SKM-1 (cell line): ENCODE measurements around the gene SEPTIN14.
"Not testable (repeated sequence)": the region's sequence is repeated elsewhere in the genome, so short reads cannot be mapped to it uniquely, and the experiment has no call there.

Experiments used
- DNase-seq: peaks from one replicate; lab custom pipeline; 2025; ENCODE audit not compliant: unreplicated experiment; lab: John Stamatoyannopoulos, UW

The SEPTIN14 gene

DNA sequence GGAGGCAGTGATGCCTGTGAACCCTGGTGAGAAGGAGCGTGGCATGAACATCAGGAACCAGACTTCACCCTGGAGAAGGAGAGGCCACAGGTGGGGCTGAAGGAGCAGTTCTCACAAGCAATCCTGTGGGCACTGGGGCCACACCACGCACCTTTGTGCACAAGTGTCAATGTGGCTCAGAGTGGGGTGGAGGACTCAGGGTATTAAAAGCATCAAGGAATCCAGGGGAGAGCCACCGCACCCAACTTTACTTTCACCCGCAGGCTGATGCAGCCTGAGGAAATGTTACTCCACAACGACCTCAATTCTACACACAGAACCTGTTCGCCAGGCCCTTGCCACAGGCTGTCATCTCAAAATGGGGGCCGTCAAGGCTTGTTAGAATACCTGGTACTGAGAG lies 77.1 kb downstream of the SEPTIN14 start:
- not testable (repeated sequence) for DNase-seq

GRCh38 chr7:55784151-55784550 lies 78.4 kb downstream of the SEPTIN14 start:
- no peak for DNase-seq

GRCh38 chr7:55778631-55779030 lies 83.9 kb downstream of the SEPTIN14 start:
- no peak for DNase-seq

DNA sequence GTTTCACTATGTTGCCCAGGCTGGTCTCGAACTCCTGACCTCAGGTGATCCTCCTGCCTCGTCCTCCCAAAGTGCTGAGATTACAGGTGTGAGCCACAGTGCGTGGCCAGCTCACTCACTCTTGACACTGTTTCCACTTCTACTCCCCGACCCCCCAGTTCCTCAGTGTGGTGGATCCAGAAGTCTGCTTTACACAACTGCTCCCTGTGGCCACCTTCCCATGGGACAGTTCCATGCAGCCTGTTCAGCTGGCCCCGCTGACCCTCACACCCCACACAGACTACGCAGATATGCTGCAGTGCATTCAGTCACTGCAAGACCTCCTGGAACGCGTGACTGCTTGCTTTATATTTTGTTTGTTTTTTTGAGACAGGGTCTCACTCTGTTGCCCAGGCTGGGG lies 86.4 kb downstream of the SEPTIN14 start:
- no peak for DNase-seq

GRCh38 chr7:55775051-55775420 lies 87.5 kb downstream of the SEPTIN14 start:
- DNase-seq = no peak

DNA sequence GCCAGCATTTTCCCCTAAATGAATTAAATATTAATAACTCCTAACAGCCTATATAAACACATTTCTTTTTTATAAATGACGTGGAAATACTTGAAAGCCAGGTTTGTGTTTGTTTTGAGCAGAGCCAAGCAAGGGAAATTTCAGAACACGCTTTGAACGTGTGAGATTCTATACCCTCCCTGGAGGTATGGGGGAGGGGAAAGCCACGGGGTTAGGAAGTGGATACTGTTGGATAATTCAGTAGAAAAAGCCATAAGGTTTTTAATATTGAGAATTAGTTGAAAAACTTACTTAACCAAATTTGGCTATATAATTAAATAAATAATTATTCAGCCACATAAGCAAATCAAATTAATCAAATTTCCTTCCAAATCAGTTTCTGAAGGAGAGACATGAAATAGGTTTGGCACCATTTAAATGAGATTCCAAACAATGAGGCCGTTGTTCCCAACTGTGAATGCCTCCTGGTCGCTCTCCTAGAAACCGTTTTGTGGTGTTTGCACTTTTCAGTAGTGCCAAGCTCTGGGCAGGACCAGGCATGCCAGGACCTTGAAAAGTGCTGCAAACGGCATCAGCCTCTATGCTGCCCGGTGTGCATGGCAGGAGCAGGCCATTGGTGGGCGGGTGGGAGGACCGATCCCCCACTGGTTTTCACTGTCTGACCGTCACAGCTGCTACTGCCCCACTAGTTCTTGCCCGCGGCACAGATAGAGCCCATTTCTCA lies 88.1 kb downstream of the SEPTIN14 start:
- no peak for DNase-seq

- no peak for DNase-seq
These were observed 91.8 kb downstream of the SEPTIN14 start for GRCh38 chr7:55770778-55771177.

DNA sequence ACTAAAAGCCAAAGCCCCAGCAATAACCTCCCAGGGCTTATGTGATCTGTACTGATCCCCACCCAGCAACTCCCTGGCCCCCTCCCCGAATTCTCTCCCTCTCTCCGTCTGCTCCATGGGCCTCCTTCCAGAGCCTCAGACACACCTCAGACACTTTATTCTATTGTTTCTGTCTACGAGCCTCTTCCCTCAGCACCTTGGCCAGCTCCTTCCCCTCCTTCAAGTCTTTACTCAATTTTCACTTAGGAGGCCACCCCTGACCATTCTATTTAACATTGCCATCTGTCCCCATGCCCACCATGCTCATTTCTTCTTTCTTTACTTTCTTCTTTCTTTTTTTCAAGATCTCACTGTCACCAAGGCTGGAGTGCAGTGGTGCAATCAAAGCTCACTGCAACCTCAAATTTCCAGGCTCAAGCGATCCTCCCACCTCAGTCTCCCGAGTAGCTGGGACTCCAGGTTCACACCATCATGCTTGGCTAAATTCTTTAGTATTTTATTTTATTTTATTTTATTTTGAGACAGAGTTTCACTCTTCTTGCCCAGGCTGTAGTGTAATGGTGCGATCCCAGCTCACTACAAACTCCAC lies 109.2 kb downstream of the SEPTIN14 start:
- not testable (repeated sequence) for DNase-seq

DNA sequence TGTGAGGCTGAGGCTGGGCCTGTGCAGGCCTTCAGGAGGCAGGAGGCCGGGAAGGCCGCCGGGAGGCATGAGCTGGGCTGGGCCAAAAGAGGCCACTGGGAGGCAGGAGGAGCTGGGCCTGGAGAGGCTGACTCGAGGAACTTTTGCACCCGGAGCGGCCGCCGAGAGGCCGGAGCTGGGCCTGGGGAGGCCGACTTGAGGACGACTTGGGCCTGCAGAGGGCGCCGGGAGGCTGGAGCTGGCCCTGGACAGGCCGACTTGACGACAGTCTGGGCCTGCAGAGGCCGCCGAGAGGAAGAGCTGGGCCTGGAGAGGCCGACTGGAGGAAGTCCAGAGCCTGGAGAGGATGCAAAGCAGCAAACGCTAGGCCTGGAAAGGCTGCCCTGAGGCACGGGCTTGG lies 117.8 kb downstream of the SEPTIN14 start:
- not testable (repeated sequence) for DNase-seq
